SK-N-SH (cell line): Measurements from ENCODE around the gene ANKRD52. TPM values are rescaled to one million over a fixed set of nuclear protein-coding genes. Genes with fewer than 3 reads are reported as not detected.
A peak's percentile ranks its signal among the peaks of the same experiment; 100 is the strongest.

ENCODE experiments used
- CTCF ChIA-PET: fragments of 300-600, 350-600 bp; formaldehyde crosslinking; extraction: SDS; loops from one replicate; lab custom pipeline; 2021; lab: Yijun Ruan, JAX
- POLR2A ChIA-PET: fragments of 350-600 bp; sonication (Branson Sonifier 250); formaldehyde crosslinking; extraction: SDS; loops from one replicate; lab custom pipeline; 2020; ENCODE audit warnings: antibody characterized with exemption, inconsistent platforms; lab: Yijun Ruan, JAX
- DNase-seq: peaks from one replicate; pipeline ENCODE4 v3.0.0; 2012
- H2AFZ ChIP-seq: fragments of 200-600 bp; sonication (generic); 2 replicates; pipeline ENCODE4 v1.8.1; 2016; ENCODE audit warnings: antibody characterized with exemption, mild to moderate bottlenecking, low read depth
- H3F3A ChIP-seq: fragments of 200-600 bp; sonication (generic); replicated peaks from 2 replicates; pipeline ENCODE3; 2016; ENCODE audit warnings: antibody characterized with exemption, mild to moderate bottlenecking; ENCODE audit not compliant: insufficient read depth
- H3K27ac ChIP-seq, 2 experiments: fragments of 200-500 bp in 1 of 2; fragments of 200-600 bp in 1 of 2; sonication (Bioruptor generic) in 1 of 2; sonication (generic), shearing (Covaris generic) in 1 of 2; 2 replicates each; pipeline versions ENCODE4 v1.5.1 to v1.6.1; 2014 to 2016; ENCODE audit warnings: low read depth in 2 of 2, inconsistent platforms in 1 of 2, low read length in 1 of 2, mild to moderate bottlenecking in 1 of 2, mixed read lengths in 1 of 2
- H3K27me3 ChIP-seq: fragments of 200-600 bp; sonication (generic), shearing (Covaris generic); 2 replicates; pipeline ENCODE4 v1.6.1; 2016; ENCODE audit warnings: mixed run types; ENCODE audit not compliant: insufficient read depth
- H3K36me3 ChIP-seq, 2 experiments: fragments of 200-500 bp in 1 of 2; fragments of 200-600 bp in 1 of 2; sonication (Bioruptor generic) in 1 of 2; sonication (generic) in 1 of 2; replicated peaks in 1 of 2; 2 replicates each; pipeline versions ENCODE3 to v1.5.1; 2014 to 2016; ENCODE audit warnings: low read length in 1 of 2, mild to moderate bottlenecking in 1 of 2; ENCODE audit not compliant: insufficient read depth in 2 of 2, control insufficient read depth in 1 of 2
- H3K4me1 ChIP-seq, 2 experiments: fragments of 200-500 bp in 1 of 2; fragments of 200-600 bp in 1 of 2; sonication (Bioruptor generic) in 1 of 2; sonication (generic), shearing (Covaris generic) in 1 of 2; 2 replicates each; pipeline versions ENCODE4 v1.5.1 to v1.6.1; 2014 to 2016; ENCODE audit warnings: low read depth in 1 of 2, low read length in 1 of 2, mixed run types in 1 of 2; ENCODE audit not compliant: insufficient read depth in 2 of 2, control insufficient read depth in 1 of 2
- H3K4me2 ChIP-seq: fragments of 200-600 bp; sonication (generic), shearing (Covaris generic); 2 replicates; pipeline ENCODE4 v1.6.1; 2017; ENCODE audit warnings: mixed run types
- H3K4me3 ChIP-seq, 2 experiments: fragments of 200-500 bp in 1 of 2; fragments of 200-600 bp in 1 of 2; sonication (Bioruptor generic) in 1 of 2; sonication (generic), shearing (Covaris generic) in 1 of 2; 2 replicates each; pipeline versions ENCODE4 v1.5.1 to v1.8.1; 2014 to 2016; ENCODE audit warnings: low read depth in 2 of 2, inconsistent platforms in 1 of 2, low read length in 1 of 2, mild to moderate bottlenecking in 1 of 2, mixed read lengths in 1 of 2, moderate library complexity in 1 of 2
- H3K79me2 ChIP-seq: fragments of 200-600 bp; sonication (generic); 2 replicates; pipeline ENCODE4 v1.8.1; 2017; ENCODE audit warnings: mild to moderate bottlenecking; ENCODE audit not compliant: insufficient read depth
- H3K9ac ChIP-seq: fragments of 200-600 bp; sonication (generic); 2 replicates; pipeline ENCODE4 v1.6.1; 2017; ENCODE audit warnings: mixed run types
- H3K9me2 ChIP-seq: fragments of 200-600 bp; sonication (generic); 2 replicates; pipeline ENCODE4 v1.6.1; 2017; ENCODE audit warnings: mixed run types
- H3K9me3 ChIP-seq: fragments of 200-600 bp; sonication (generic); 2 replicates; pipeline ENCODE4 v1.6.1; 2017; ENCODE audit warnings: mixed run types, mild to moderate bottlenecking, moderate library complexity
- H4K20me1 ChIP-seq: fragments of 200-600 bp; sonication (generic); 2 replicates; pipeline ENCODE4 v1.6.1; 2017; ENCODE audit warnings: mild to moderate bottlenecking, mixed run types; ENCODE audit not compliant: insufficient read depth
- ELF1 ChIP-seq: IDR thresholded peaks from 2 replicates; pipeline ENCODE4 v1.4.0; 2012
- EP300 ChIP-seq, 2 experiments: IDR thresholded peaks; 2 replicates each; pipeline versions ENCODE4 v1.4.0 to v1.6.1; 2012; ENCODE audit warnings: borderline replicate concordance in 1 of 2, low read depth in 1 of 2, low read length in 1 of 2
- FOXM1 ChIP-seq: IDR thresholded peaks from 2 replicates; pipeline ENCODE4 v1.4.0; 2012; ENCODE audit warnings: low read depth, mild to moderate bottlenecking
- POLR2AphosphoS5 ChIP-seq: IDR thresholded peaks from 2 replicates; pipeline ENCODE4 v1.6.1; 2012; ENCODE audit warnings: low read depth, low read length
- RCOR1 ChIP-seq: fragments of 150-350 bp; IDR thresholded peaks from 2 replicates; pipeline ENCODE4 v1.6.1; 2017; ENCODE audit warnings: antibody characterized with exemption, low read length
- REST ChIP-seq: IDR thresholded peaks from 2 replicates; pipeline ENCODE4 v1.6.1; 2012; ENCODE audit warnings: mild to moderate bottlenecking, low read depth, low read length, moderate library complexity
- RFX5 ChIP-seq: IDR thresholded peaks from 2 replicates; pipeline ENCODE4 v1.6.1; 2012; ENCODE audit warnings: mild to moderate bottlenecking, improper control_type of control experiment, low read length
- polyA plus RNA-seq, 3 experiments: library from polyadenylated mRNA; depleted of rRNA; stranded (reverse); fragments of >200 nt; gene quantifications; 2 replicates each; pipeline ENCODE4 v1.2.3, GENCODE V29; 2012
- TF ChIP-seq, protein P1 (sequence below): fragments of 200-600 bp; sonication (generic); IDR thresholded peaks from 2 replicates; pipeline ENCODE4 v1.6.1; 2017; ENCODE audit warnings: antibody characterized with exemption, mild to moderate bottlenecking, moderate library complexity
- TF ChIP-seq, protein P2 (sequence below): IDR thresholded peaks from 2 replicates; pipeline ENCODE4 v1.4.0; 2012; ENCODE audit warnings: low read depth, borderline replicate concordance

Gene ANKRD52
- polyA plus RNA-seq, 1 of the 3 experiments (the other 2 are of a cell fraction), result 23.4 TPM

- no peak for TF ChIP-seq FOXM1
- TF ChIP-seq POLR2AphosphoS5, result 0 out of 2 replicates have a peak, but pooled peaks have one; percentile 27
Observed at GRCh38 chr12:56193025-56193578, 65.1 kb downstream of the ANKRD52 start (continued).

DNA sequence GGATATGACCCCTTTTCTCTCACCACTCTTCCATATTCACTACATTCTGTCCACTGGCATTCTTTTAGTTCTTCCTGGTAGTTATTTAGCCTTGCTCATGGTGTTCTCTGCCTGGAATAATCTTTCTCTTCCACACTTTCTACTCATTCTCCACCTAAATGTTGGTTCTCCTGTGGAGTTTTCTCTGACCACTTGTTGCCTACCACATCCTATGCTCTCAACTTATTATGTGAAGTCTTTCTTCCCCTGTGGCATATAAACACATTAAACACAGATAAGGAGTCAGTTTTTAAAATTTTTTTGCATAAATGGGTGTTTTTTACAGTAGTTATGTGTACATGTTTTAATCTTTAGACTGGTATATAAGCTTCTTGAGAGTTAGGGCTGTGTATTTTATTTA, 65.6 kb downstream of the ANKRD52 start:
- H3K27me3 ChIP-seq, result no peaks in the 10 kb centered on the region
- no peak overlapping the region for H3K4me2 ChIP-seq
- H3K27ac ChIP-seq, result no peak overlapping the region
- H3K9ac ChIP-seq, result no peak overlapping the region
- peaks cover 3% of the 10 kb centered on the region for H4K20me1 ChIP-seq
- no peaks in the 10 kb centered on the region for H3K9me3 ChIP-seq
- peaks cover 8 to 13% of the 10 kb centered on the region in 2 experiments; a peak in 2 of 4 replicates for H3K4me1 ChIP-seq
- no peaks in the 10 kb centered on the region for H3K36me3 ChIP-seq
- peaks cover 24% of the 10 kb centered on the region for H3F3A ChIP-seq
- no peak for DNase-seq
- TF ChIP-seq POLR2AphosphoS5 (no peak), REST (no peak), RFX5 (no peak), ELF1 (no peak), EP300 (IDR thresholded peaks at IDR 0.05; ENCODE audit: borderline replicate concordance in 1 of 2, low read depth in 1 of 2, low read length in 1 of 2) (no peak), RCOR1 (no peak)
- TF ChIP-seq, protein P1, sequence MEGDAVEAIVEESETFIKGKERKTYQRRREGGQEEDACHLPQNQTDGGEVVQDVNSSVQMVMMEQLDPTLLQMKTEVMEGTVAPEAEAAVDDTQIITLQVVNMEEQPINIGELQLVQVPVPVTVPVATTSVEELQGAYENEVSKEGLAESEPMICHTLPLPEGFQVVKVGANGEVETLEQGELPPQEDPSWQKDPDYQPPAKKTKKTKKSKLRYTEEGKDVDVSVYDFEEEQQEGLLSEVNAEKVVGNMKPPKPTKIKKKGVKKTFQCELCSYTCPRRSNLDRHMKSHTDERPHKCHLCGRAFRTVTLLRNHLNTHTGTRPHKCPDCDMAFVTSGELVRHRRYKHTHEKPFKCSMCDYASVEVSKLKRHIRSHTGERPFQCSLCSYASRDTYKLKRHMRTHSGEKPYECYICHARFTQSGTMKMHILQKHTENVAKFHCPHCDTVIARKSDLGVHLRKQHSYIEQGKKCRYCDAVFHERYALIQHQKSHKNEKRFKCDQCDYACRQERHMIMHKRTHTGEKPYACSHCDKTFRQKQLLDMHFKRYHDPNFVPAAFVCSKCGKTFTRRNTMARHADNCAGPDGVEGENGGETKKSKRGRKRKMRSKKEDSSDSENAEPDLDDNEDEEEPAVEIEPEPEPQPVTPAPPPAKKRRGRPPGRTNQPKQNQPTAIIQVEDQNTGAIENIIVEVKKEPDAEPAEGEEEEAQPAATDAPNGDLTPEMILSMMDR, result no peak
- TF ChIP-seq, protein P2, sequence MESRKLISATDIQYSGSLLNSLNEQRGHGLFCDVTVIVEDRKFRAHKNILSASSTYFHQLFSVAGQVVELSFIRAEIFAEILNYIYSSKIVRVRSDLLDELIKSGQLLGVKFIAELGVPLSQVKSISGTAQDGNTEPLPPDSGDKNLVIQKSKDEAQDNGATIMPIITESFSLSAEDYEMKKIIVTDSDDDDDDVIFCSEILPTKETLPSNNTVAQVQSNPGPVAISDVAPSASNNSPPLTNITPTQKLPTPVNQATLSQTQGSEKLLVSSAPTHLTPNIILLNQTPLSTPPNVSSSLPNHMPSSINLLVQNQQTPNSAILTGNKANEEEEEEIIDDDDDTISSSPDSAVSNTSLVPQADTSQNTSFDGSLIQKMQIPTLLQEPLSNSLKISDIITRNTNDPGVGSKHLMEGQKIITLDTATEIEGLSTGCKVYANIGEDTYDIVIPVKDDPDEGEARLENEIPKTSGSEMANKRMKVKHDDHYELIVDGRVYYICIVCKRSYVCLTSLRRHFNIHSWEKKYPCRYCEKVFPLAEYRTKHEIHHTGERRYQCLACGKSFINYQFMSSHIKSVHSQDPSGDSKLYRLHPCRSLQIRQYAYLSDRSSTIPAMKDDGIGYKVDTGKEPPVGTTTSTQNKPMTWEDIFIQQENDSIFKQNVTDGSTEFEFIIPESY, result no peak
- no peak overlapping the region for H2AFZ ChIP-seq
- H3K4me3 ChIP-seq, result peak overlapping the region in 1 of 2 experiments; percentile 23; a peak in 1 of 4 replicates
- CTCF ChIA-PET, result interaction anchor here (0.8 to 13.8 kb wide), 6 partner anchors 14 to 70 kb away, joined by 3 to 272 read pairs (median 35); partner anchors contain the start of genes ANKRD52, ESYT1, RNF41 and RPL41
- H3K79me2 ChIP-seq, result peaks cover 14% of the 10 kb centered on the region
- POLR2A ChIA-PET, result no interaction called here
- H3K9me2 ChIP-seq, result no peaks in the 10 kb centered on the region
